ENCODE results near the gene ITGA2B.

GRCh38 chr17:44398692-44399691, 9.5 kb upstream of the ITGA2B start:
- TF ChIP-seq L3MBTL2 (conservative IDR thresholded peaks at IDR 0.05) (no peak), SP1 (IDR thresholded peaks at IDR 0.05) (no peak), CTBP1 (IDR thresholded peaks at IDR 0.05; ENCODE audit: borderline replicate concordance) (no peak), NFRKB (IDR thresholded peaks at IDR 0.05) (no peak), FOXA1 (IDR thresholded peaks at IDR 0.05) (no peak), FOXM1 (IDR thresholded peaks at IDR 0.05; ENCODE audit: borderline replicate concordance) (no peak), FOXK2 (IDR thresholded peaks at IDR 0.05) (no peak), TARDBP (IDR thresholded peaks at IDR 0.05) (no peak), SUZ12 (IDR thresholded peaks at IDR 0.05) (no peak)
